CD4-positive, alpha-beta T cell treated with Interleukin-17A for 4 hours (primary cell): ENCODE results near the gene SPRR5.

Source experiments
- DNase-seq: peaks from one replicate; pipeline ENCODE4 v3.0.0-alpha.2; 2020; ENCODE audit warnings: mixed read lengths

The SPRR5 gene

GRCh38 chr1:152986578-152986977 is 39.6 kb downstream of the SPRR5 start:
- no peak for DNase-seq

GRCh38 chr1:152993186-152993585 is 46.2 kb downstream of the SPRR5 start:
- DNase-seq: no peak

GRCh38 chr1:152995842-152996241 is 48.8 kb downstream of the SPRR5 start:
- no peak for DNase-seq

- no peak for DNase-seq
Observed at GRCh38 chr1:152996633-152997400, 49.8 kb downstream of the SPRR5 start.

- no peak for DNase-seq
Observed at GRCh38 chr1:152997901-152998300, 50.9 kb downstream of the SPRR5 start.

- no peak for DNase-seq
Observed at GRCh38 chr1:152998476-152998875, 51.5 kb downstream of the SPRR5 start.
